DND-41 (cell line): ENCODE data around the gene VENTX.

Experiments
- CTCF ChIP-seq: IDR thresholded peaks from 2 replicates; pipeline ENCODE4 v1.5.1; 2012; ENCODE audit warnings: borderline replicate concordance, low read length, moderate library complexity, mild to moderate bottlenecking; ENCODE audit not compliant: poor library complexity, severe bottlenecking; ENCODE audit errors: extremely low read depth
- EZH2 ChIP-seq: IDR thresholded peaks from 3 replicates; pipeline ENCODE4 v1.6.1; 2012; ENCODE audit warnings: borderline replicate concordance, low read depth, mild to moderate bottlenecking, moderate library complexity, low read length, inconsistent platforms; ENCODE audit not compliant: severe bottlenecking

- TF ChIP-seq CTCF = no peak
- TF ChIP-seq EZH2 = no peak
Measured at GRCh38 chr10:133224756-133225372, 12.8 kb upstream of the VENTX start.
